NCI-H345 treated with DMSO at 0.1 percent for 48 hours (cell line): ENCODE measurements around the gene ENPP7.

ENCODE experiments used
- DNase-seq: peaks from one replicate; lab custom pipeline; 2025; ENCODE audit not compliant: unreplicated experiment; lab: John Stamatoyannopoulos, UW

The ENPP7 gene

DNA sequence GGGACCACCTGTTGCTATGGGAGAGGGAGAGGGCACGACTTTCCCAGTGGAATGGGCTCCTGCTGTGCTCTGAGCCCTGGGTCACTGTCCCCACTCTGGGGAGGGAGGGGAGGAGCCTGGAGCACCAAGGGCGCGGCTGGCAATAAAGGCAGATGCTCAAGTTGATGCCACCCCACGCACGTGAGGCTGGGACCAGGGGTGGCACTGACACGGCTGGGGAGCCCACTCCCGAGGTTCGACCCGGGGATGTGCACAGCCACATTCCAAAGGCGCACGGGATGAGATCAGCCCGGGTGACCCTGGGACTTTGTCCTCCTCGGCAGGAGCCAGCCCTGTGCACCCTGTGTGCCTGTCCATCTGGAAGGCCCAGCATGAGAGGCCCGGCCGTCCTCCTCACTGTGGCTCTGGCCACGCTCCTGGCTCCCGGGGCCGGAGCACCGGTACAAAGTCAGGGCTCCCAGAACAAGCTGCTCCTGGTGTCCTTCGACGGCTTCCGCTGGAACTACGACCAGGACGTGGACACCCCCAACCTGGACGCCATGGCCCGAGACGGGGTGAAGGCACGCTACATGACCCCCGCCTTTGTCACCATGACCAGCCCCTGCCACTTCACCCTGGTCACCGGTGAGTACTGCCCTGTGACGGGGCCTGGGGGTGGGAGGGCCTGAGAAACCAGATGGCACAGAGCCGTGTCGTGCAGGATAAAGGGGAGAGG is at the start of gene ENPP7:
TSS of gene ENPP7 (plus strand) at position 175 of the 715 bp plus-strand sequence. CDS start at position 372, 197 bp downstream.
- DNase-seq, result no peak

DNA sequence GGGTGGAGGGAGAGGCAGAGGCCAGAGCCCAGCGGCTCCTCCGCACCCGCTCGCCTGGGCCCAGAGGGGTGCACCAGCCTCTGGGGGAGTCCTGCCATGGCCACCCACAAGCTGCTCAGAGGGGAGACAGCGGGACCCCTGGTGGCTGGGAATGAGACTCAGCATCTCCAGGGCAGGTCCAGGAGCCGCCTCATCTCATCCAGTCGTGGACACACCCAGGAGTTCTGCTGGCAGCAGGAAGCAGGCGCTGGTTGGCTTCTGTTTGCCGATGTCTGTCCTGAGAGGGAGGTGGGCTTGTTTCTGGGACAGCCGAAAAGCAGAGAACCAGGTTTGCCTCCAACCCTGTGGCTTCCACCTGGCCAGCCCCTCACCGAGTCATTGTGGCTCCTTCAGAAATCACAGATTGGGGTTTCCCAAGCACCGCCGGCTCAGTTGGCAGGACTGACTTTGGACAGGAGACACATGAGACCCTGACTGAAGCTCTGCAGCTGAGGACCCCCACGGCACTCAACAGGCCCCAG is 49.6 kb upstream of the ENPP7 start:
- DNase-seq, result no peak

GRCh38 chr17:79681628-79682261 is 49.0 kb upstream of the ENPP7 start:
- DNase-seq, result no peak

GRCh38 chr17:79683365-79683764 is 47.4 kb upstream of the ENPP7 start:
- DNase-seq, result no peak

- DNase-seq, result no peak
Observed at GRCh38 chr17:79684132-79684985, 46.4 kb upstream of the ENPP7 start.

GRCh38 chr17:79685121-79685520 is 45.6 kb upstream of the ENPP7 start:
- DNase-seq, result no peak

GRCh38 chr17:79686476-79686875 is 44.3 kb upstream of the ENPP7 start:
- DNase-seq, result no peak

GRCh38 chr17:79690466-79690865 is 40.3 kb upstream of the ENPP7 start:
- DNase-seq, result no peak

DNA sequence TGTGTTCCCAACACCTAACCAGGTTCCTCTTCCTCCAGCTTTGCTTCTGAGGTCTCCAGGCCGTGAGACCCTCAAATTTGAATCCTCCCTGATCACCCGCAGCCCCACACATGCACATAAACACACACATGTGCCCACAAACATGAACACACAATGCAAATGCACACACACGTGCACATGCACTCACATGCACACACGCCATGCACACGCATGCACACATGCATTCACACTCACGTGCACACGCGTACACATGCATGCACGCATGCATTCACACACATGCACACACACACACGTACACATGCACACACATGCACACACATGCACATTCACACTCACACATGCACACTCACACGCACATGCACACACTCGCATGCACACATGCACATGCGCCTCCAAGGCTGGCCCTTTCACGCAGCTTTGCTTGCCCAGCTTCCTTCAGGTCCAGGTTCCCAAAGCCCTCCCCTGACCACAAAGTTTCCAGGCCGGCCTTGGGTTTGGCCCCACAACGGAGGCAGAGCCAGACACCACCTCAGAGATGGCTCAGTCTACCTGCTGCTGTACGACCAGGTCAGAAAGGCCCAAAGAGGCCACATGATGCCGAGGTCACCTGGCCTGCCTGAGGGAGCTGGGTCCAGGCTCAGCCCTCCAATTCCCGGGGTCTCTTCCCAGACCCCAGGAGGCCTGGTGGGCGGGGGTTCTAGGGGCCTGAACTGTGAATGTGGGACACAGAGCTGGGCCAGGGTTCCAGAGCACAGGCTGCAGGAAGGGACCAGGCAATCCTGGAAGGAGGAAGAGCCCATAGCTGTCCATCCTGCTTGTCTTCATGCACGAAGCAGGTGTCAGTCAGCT is 39.5 kb upstream of the ENPP7 start:
- DNase-seq, result no peak

DNA sequence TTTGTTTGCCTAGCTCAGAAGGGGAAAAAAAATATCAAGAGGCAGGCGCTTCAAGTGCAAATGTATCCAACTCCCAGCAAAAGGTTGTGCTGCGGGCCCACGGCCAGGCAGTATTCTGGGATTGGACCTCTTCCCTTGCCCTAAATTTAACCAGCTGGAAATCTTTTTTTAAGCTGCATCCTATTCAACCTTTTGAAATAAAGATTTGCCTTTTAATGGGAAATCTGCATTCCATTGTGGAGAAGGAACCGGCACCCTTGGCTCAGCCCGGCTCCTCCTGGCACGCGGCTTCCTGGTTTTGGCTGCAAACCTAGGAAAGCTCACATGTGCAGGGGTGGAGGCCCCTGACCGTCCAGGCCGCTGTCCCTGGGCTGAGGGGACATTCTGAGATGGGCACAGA is 38.8 kb upstream of the ENPP7 start:
- no peak for DNase-seq

- DNase-seq, result no peak
Observed at GRCh38 chr17:79693419-79693818, 37.3 kb upstream of the ENPP7 start.

DNA sequence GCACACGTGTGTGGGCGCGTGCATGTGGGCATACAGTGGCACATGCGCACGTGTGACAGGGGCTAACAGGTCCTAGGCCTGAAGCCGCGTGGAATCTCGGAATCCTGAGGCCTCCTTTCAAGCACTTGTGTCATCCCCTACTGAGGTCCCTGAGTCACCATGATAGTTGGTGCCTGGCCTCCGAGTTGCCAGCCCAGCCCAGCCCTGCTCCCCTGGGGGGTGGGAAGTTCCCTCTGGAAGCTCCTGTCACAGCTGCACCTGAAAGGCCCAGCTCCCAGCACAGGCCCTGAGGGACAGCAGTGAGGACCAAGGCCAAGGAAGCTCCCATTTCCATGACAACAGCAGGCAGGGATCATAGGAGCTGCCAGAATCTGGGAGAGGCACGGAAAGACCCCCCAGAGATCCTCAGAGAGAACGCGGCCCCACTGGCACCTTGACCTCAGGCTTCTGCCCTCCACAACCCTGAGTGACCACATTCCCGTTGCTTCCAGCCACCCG is 35.4 kb upstream of the ENPP7 start:
- DNase-seq, result no peak

GRCh38 chr17:79695797-79696609 is 34.7 kb upstream of the ENPP7 start:
- peak; percentile 5 for DNase-seq

- no peak for DNase-seq
Observed at GRCh38 chr17:79696610-79696982, 34.1 kb upstream of the ENPP7 start.

DNA sequence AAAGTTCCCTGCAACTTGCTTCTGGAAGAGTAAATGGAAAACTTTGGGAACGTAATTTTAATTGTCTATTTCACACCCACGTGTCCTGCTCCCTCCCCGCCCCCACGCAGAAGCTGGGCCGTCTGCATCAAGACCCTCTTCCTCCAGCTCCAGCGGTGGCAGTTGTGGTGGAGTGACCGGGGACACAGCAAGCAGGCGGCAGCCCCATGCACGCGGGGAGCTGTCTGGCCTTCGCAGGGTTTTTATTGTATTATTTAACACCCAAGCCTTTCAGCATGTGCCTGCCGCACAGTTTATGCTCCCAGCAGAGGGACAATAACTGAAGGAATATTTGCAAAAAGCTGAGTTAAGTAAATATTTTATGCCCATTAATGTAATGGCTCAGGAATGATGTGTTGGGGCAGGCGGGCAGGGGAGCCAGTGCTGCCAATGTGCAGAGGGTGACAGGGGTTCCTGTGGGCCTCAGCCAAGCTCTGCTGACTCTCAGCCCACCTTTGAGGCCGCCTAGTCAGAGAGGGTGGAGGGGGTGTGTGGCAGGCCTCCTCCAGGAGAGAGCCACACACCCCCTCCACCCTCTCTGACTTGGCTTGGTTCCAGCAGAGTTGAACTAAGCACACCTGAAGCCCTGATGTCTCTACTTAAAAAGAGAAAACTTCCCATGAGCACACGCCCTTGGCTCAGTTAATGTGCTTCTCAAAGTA is 32.4 kb upstream of the ENPP7 start:
- no peak for DNase-seq

DNA sequence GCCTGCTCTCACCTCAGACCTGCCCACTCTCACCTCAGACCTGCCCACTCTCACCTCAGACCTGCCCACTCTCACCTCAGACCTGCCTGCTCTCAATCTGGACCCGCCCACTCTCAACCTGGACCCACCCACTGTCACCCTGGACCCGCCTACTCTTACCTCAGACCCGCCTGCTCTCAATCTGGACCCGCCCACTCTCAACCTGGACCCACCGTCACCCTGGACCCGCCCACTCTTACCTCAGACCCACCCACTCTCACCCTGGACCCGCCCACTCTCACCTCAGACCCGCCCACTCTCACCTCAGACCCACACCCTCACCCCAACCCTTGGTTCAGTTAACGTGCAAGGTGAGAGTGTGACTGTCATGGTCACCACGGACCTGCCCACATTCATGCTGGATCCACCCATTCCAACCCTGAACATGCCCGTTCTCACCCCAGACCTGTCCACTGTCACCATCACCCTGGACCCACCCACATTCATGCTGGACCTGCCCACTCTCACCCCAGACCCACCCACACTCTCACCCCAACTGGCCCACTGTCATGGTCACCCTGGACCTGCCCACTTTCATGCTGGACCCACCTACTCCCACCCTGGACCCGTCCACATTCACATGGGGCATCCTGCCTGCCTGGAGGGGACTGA is 31.2 kb upstream of the ENPP7 start:
- DNase-seq, result no peak

GRCh38 chr17:79700592-79700991 is 30.2 kb upstream of the ENPP7 start:
- DNase-seq, result no peak

DNA sequence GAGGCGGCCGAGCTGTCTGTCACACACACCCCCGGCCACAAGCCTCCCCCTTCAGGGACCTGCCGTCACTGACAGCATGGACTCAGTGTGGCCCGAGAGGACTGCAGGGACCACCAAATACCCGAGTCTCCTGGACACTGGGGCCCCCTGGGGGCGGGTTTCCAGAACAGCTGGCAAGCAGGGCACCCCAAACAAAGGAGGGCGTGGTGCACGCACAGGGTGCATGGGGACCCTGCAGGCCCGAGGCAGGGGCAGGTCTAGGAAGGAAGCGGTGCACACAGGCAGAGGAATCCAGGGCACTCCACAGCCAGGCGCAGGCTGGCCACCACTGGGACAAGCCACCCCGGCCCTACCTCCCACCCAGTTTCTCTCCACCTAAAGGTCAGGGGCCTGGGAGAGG is 28.7 kb upstream of the ENPP7 start:
- no peak for DNase-seq
